Transverse colon (tissue), 4 donors: ENCODE measurements around the gene STRIT1. TPM values are rescaled to one million over a fixed set of nuclear protein-coding genes. Genes with fewer than 3 reads are reported as not detected.

Experiments used
- DNase-seq: peaks from one replicate; pipeline ENCODE4 v3.0.0-alpha.2; 2019
- H3K27ac ChIP-seq, 4 donors: fragments of 200-600 bp; sonication (generic); 2 replicates each; pipeline ENCODE4 v1.5.1; 2016 to 2018; ENCODE audit warnings: inconsistent platforms in 4 of 4
- H3K27me3 ChIP-seq: fragments of 200-600 bp; sonication (generic); 2 replicates; pipeline ENCODE4 v1.5.1; 2017; ENCODE audit warnings: inconsistent platforms
- H3K36me3 ChIP-seq, 4 donors: fragments of 200-600 bp; sonication (generic); 2 replicates each; pipeline ENCODE4 v1.5.1; 2017 to 2019; ENCODE audit warnings: inconsistent platforms in 4 of 4
- H3K4me1 ChIP-seq, 4 donors: fragments of 200-600 bp; sonication (generic); 2 replicates each; pipeline ENCODE4 v1.5.1; 2017 to 2020; ENCODE audit warnings: inconsistent platforms in 4 of 4
- H3K4me3 ChIP-seq, 4 donors: fragments of 200-600 bp; sonication (generic); 1 replicate in 1 of 4; 2 replicates in 3 of 4; pipeline versions ENCODE4 v1.5.1 to v1.6.1; 2017 to 2019; ENCODE audit warnings: inconsistent platforms in 4 of 4
- H3K9me3 ChIP-seq, 2 donors: fragments of 200-600 bp; sonication (generic); 2 replicates each; pipeline ENCODE4 v1.5.1; 2017 to 2019; ENCODE audit warnings: inconsistent platforms in 2 of 2
- CTCF ChIP-seq, 5 experiments: fragments of 200-600 bp in 3 of 5; fragments of 450-650 bp in 2 of 5; sonication (generic) in 3 of 5; IDR thresholded peaks; 1 replicate in 2 of 5; 2 replicates in 3 of 5; pipeline ENCODE4 v1.5.1; 2016 to 2017; ENCODE audit warnings: antibody characterized with exemption in 5 of 5, inconsistent platforms in 3 of 5, mild to moderate bottlenecking in 2 of 5, moderate library complexity in 1 of 5
- EP300 ChIP-seq: sonication (generic); formaldehyde crosslinking; IDR thresholded peaks from one replicate; pipeline ENCODE4 v1.6.1; 2017; ENCODE audit warnings: antibody characterized with exemption, low read depth
- POLR2A ChIP-seq: fragments of 450-650 bp; IDR thresholded peaks from one replicate; pipeline ENCODE4 v1.6.1; 2016; ENCODE audit warnings: antibody characterized with exemption, mild to moderate bottlenecking, moderate library complexity
- POLR2AphosphoS5 ChIP-seq, 3 donors: sonication (generic); formaldehyde crosslinking; IDR thresholded peaks; one replicate each; pipeline ENCODE4 v1.6.1; 2016; ENCODE audit warnings: antibody characterized with exemption in 3 of 3
- WGBS, 2 donors: methylation state at CpG; one replicate each; pipeline ENCODE4 v1.1.5; 2018; ENCODE audit warnings: low coverage in 1 of 2; 5-methylcytosine and 5-hydroxymethylcytosine counted together
- in situ Hi-C, 4 donors: fragments of 200-750 bp; cut with MboI; loops; one replicate each; pipeline versions ENCODE4 v1.15.0 to v1.15.1; 2017; ENCODE audit warnings: low sequenced_read_pairs in 3 of 4, low pct_ligation_motif_present in 1 of 4, low pct_unique_long_range_greater_than_20kb in 1 of 4
- intact Hi-C: fragments of 100-400 bp; cut with DNase I; formaldehyde crosslinking; loops from one replicate; pipeline ENCODE4 v1.15.1; 2023; ENCODE audit warnings: low total_unique reads
- total RNA-seq, 4 donors: library from RNA; depleted of rRNA; stranded (reverse); fragments of >200 nt; gene quantifications; one replicate each; pipeline ENCODE4 v1.1.0, GENCODE V29; 2016

Gene STRIT1
- total RNA-seq, 4 donors from 2014 or later = 2.5 TPM; not detected in 3

DNA sequence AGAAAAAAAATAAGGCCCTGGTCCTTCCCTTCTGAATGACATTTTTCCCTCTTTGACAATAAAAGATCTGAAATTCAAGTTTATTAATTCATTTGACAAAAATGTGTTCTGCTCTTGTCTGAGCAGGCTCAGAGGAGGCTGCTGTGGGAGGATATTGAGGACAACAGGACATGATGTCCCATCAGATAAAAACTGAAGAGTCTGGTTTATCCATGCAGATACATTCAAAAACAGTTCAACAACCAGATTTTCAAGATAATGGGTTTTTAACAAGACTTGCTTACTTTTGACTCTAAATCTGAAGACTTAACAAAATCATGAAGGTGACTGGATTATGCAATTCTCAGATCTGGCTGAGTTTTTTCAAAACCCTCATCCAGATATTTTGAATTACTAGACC, 36.9 kb upstream of the STRIT1 start:
- no peaks in the 10 kb centered on the region for H3K4me1 ChIP-seq
- intact Hi-C loops (no loop called here), in situ Hi-C loops (no loop called here)
- H3K27me3 ChIP-seq = no peaks in the 10 kb centered on the region
- H3K4me3 ChIP-seq = no peak overlapping the region
- TF ChIP-seq EP300 = no peak
- TF ChIP-seq CTCF (IDR thresholded peaks at IDR 0.05) = no peak
- no peak for TF ChIP-seq POLR2A
- TF ChIP-seq POLR2AphosphoS5 (IDR thresholded peaks at IDR 0.05) = no peak
- H3K9me3 ChIP-seq = no peaks in the 10 kb centered on the region
- H3K27ac ChIP-seq = no peak overlapping the region
- no peak for DNase-seq
- no peaks in the 10 kb centered on the region for H3K36me3 ChIP-seq

DNA sequence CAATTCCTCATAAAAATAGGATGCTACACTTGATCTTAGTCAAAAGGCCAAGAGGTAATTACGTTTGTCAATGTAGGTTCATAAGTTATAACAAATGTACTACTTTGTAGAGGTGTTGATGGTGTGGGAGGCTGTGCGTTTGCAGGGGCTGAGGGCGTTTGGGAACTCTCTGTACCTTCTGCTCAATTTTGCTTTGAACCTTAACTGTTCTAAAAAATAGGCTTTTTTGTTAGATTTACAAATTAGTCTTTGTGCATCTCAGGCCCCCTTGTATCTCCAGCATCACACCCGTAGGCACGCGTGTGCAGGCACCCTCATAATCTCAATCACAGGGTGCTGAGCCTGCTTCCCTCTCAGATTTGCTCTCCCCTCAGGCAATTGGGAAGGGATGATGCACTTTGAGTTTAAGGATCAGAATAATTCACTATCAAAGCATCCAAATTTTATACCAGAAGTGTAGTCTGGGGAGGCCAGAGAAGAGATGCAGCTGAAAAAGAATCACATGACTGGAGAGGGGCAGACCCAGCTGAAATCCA, 36.1 kb upstream of the STRIT1 start:
- DNase-seq = no peak
- Histone ChIP-seq H3K27ac (no peak overlapping the region), H3K9me3 (no peaks in the 10 kb centered on the region), H3K36me3 (no peaks in the 10 kb centered on the region), H3K4me1 (no peaks in the 10 kb centered on the region), H3K4me3 (no peak overlapping the region), H3K27me3 (no peaks in the 10 kb centered on the region)
- intact Hi-C loops (no loop called here), in situ Hi-C loops (loop anchor here in 2 of 4 donors (10.0 kb wide), 1 partner anchor 575 kb away; no protein-coding TSS in a partner anchor)
- 86% methylated on average over 6 of the region's 6 CpGs for WGBS, 2 donors
- no peak for TF ChIP-seq EP300
- TF ChIP-seq CTCF (IDR thresholded peaks at IDR 0.05) = no peak
- no peak for TF ChIP-seq POLR2AphosphoS5 (IDR thresholded peaks at IDR 0.05)
- TF ChIP-seq POLR2A = no peak

GRCh38 chr3:155327871-155328270, 34.4 kb upstream of the STRIT1 start:
- intact Hi-C loops = no loop called here
- 79 to 80% methylated on average over 2 of the region's 2 CpGs for WGBS, 2 donors
- TF ChIP-seq POLR2AphosphoS5 (IDR thresholded peaks at IDR 0.05) = no peak
- TF ChIP-seq POLR2A = no peak
- TF ChIP-seq CTCF (IDR thresholded peaks at IDR 0.05) = no peak
- TF ChIP-seq EP300 = no peak
- Histone ChIP-seq H3K27me3 (no peaks in the 10 kb centered on the region), H3K4me3 (no peak overlapping the region), H3K36me3 (no peaks in the 10 kb centered on the region), H3K27ac (no peak overlapping the region), H3K9me3 (no peaks in the 10 kb centered on the region), H3K4me1 (no peaks in the 10 kb centered on the region)
- DNase-seq = no peak
- in situ Hi-C loops = loop anchor here in 2 of 4 donors (10.0 kb wide), 1 partner anchor 573 kb away; no protein-coding TSS in a partner anchor

DNA sequence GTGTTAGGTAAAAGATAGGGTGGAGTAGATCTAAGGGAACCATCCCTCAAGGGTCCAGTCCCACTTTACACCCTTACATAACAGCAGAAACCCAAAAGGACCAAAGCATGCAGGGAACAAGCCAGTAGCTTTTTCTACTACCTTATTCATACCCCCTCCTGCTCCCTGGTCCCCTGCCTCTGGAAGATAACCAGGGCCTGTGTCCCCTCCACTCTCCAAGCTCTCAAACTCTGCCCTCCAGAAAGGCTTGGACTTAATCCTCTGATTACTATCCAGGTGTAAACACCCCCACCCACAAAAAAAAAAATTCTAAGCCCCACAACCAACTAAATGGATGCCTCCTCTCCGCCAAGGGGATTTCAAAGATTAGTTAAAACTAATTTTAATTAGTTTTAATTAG, 33.9 kb upstream of the STRIT1 start:
- no peak overlapping the region for H3K27ac ChIP-seq
- intact Hi-C loops = no loop called here

More for the DNA sequence above, 33.9 kb upstream of the STRIT1 start:
- no peaks in the 10 kb centered on the region for H3K36me3 ChIP-seq
- no peak for DNase-seq
- H3K9me3 ChIP-seq = no peaks in the 10 kb centered on the region
- no peaks in the 10 kb centered on the region for H3K4me1 ChIP-seq
- H3K27me3 ChIP-seq = no peaks in the 10 kb centered on the region
- in situ Hi-C loops = loop anchor here in 2 of 4 donors (10.0 kb wide), 1 partner anchor 573 kb away; no protein-coding TSS in a partner anchor
- H3K4me3 ChIP-seq = no peak overlapping the region
- WGBS, 2 donors = 89 to 91% methylated on average over 1 of the region's 1 CpG
- TF ChIP-seq POLR2A = no peak
- no peak for TF ChIP-seq CTCF (IDR thresholded peaks at IDR 0.05)
- TF ChIP-seq EP300 = no peak
- no peak for TF ChIP-seq POLR2AphosphoS5 (IDR thresholded peaks at IDR 0.05)
